Prostate gland (tissue), 2 donors: Measurements from ENCODE around the gene ATP6V0A4. TPM values are rescaled to one million over a fixed set of nuclear protein-coding genes. Genes with fewer than 3 reads are reported as not detected.
"Not testable (repeated sequence)": the region's sequence is repeated elsewhere in the genome, so short reads cannot be mapped to it uniquely, and the experiment has no call there.

Experiments used
- DNase-seq: peaks from one replicate; pipeline ENCODE4 v3.0.0-alpha.2; 2019; ENCODE audit warnings: low spot score
- H3K27ac ChIP-seq, 2 donors: fragments of 200-600 bp; sonication (generic); 2 replicates each; pipeline ENCODE4 v1.5.1; 2017 to 2019
- H3K27me3 ChIP-seq: fragments of 200-600 bp; sonication (generic); replicated peaks from 2 replicates; pipeline ENCODE4 v1.5.1; 2019; ENCODE audit not compliant: insufficient read depth
- H3K36me3 ChIP-seq, 2 donors: fragments of 200-600 bp; sonication (generic); 1 replicate in 1 of 2; 2 replicates in 1 of 2; pipeline versions ENCODE4 v1.5.1 to v1.8.1; 2017 to 2019
- H3K4me1 ChIP-seq: fragments of 200-600 bp; sonication (generic); replicated peaks from 2 replicates; pipeline ENCODE4 v1.5.1; 2019
- H3K4me3 ChIP-seq, 2 donors: fragments of 200-600 bp; sonication (generic); 2 replicates each; pipeline ENCODE4 v1.5.1; 2017 to 2019
- H3K9me3 ChIP-seq: fragments of 200-600 bp; sonication (generic); 2 replicates; pipeline ENCODE4 v1.5.1; 2017
- CTCF ChIP-seq, 4 experiments: fragments of 200-600 bp in 2 of 4; fragments of 450-650 bp in 2 of 4; sonication (generic) in 2 of 4; IDR thresholded peaks; 1 replicate in 3 of 4; 2 replicates in 1 of 4; pipeline ENCODE4 v1.5.1; 2016 to 2019; ENCODE audit warnings: antibody characterized with exemption in 4 of 4, mild to moderate bottlenecking in 2 of 4, moderate library complexity in 2 of 4
- POLR2A ChIP-seq: fragments of 450-650 bp; IDR thresholded peaks from one replicate; pipeline ENCODE4 v1.6.1; 2016; ENCODE audit warnings: antibody characterized with exemption, mild to moderate bottlenecking
- POLR2AphosphoS5 ChIP-seq: sonication (generic); formaldehyde crosslinking; IDR thresholded peaks from one replicate; pipeline ENCODE4 v1.6.1; 2017; ENCODE audit warnings: antibody characterized with exemption
- WGBS: methylation state at CpG from one replicate; pipeline ENCODE4 v1.1.5; 2018; 5-methylcytosine and 5-hydroxymethylcytosine counted together
- intact Hi-C: fragments of 100-400 bp; cut with DNase I; formaldehyde crosslinking; loops from one replicate; pipeline ENCODE4 v1.14.2; 2022
- total RNA-seq, 2 donors: library from RNA; depleted of rRNA; stranded (reverse); fragments of >200 nt; gene quantifications; one replicate each; pipeline ENCODE4 v1.1.0, GENCODE V29; 2016

ATP6V0A4 gene
- total RNA-seq, 2 donors from 2014 or later = 0.62 to 1.2 TPM

GRCh38 chr7:138738551-138739335 is 59.3 kb downstream of the ATP6V0A4 start:
- Histone ChIP-seq H3K4me1 (no peaks in the 10 kb centered on the region), H3K36me3 (no peaks in the 10 kb centered on the region), H3K27me3 (no peaks in the 10 kb centered on the region), H3K9me3 (no peaks in the 10 kb centered on the region), H3K4me3 (no peak overlapping the region), H3K27ac (no peak overlapping the region)
- peak; percentile 71 to 90 (median 89) for TF ChIP-seq CTCF (IDR thresholded peaks at IDR 0.05)
- TF ChIP-seq POLR2AphosphoS5 = peak; percentile 40
- TF ChIP-seq POLR2A = no peak
- DNase-seq = peak; percentile 80
- WGBS = 19% methylated on average over 14 of the region's 14 CpGs
- intact Hi-C loops = loop anchor here (10.0 kb wide), 1 partner anchor 574 kb away; no protein-coding TSS in a partner anchor

GRCh38 chr7:138738114-138738513 is 59.9 kb downstream of the ATP6V0A4 start:
- H3K4me1 ChIP-seq = no peaks in the 10 kb centered on the region
- TF ChIP-seq POLR2AphosphoS5 = no peak
- no peak for TF ChIP-seq CTCF (IDR thresholded peaks at IDR 0.05)
- TF ChIP-seq POLR2A = no peak
- no peaks in the 10 kb centered on the region for H3K36me3 ChIP-seq
- no peak overlapping the region for H3K27ac ChIP-seq
- intact Hi-C loops = loop anchor here (10.0 kb wide), 1 partner anchor 573 kb away; no protein-coding TSS in a partner anchor
- no peaks in the 10 kb centered on the region for H3K27me3 ChIP-seq
- DNase-seq = no peak
- H3K4me3 ChIP-seq = no peak overlapping the region
- WGBS = 54% methylated on average over 3 of the region's 3 CpGs
- no peaks in the 10 kb centered on the region for H3K9me3 ChIP-seq

- H3K36me3 ChIP-seq = no peaks in the 10 kb centered on the region
- intact Hi-C loops = loop anchor here (10.0 kb wide), 1 partner anchor 571 kb away; no protein-coding TSS in a partner anchor
- no peak for DNase-seq
- H3K27me3 ChIP-seq = no peaks in the 10 kb centered on the region
- no peak overlapping the region for H3K27ac ChIP-seq
- no peak overlapping the region for H3K4me3 ChIP-seq
- 76% methylated on average over 6 of the region's 6 CpGs for WGBS
- TF ChIP-seq POLR2AphosphoS5 (no peak), CTCF (IDR thresholded peaks at IDR 0.05) (no peak), POLR2A (no peak)
- no peaks in the 10 kb centered on the region for H3K9me3 ChIP-seq
- H3K4me1 ChIP-seq = no peaks in the 10 kb centered on the region
Measured at GRCh38 chr7:138735399-138735798, 62.6 kb downstream of the ATP6V0A4 start.

- H3K27ac ChIP-seq, H3K4me3 ChIP-seq, DNase-seq, H3K4me1 ChIP-seq, H3K27me3 ChIP-seq, H3K36me3 ChIP-seq, H3K9me3 ChIP-seq: not testable (repeated sequence)
- intact Hi-C loops = loop anchor here (10.0 kb wide), 1 partner anchor 567 kb away; no protein-coding TSS in a partner anchor
- WGBS = 98% methylated on average over 5 of the region's 5 CpGs
Measured at GRCh38 chr7:138731733-138732132, 66.3 kb downstream of the ATP6V0A4 start.

GRCh38 chr7:138729444-138729843 is 68.6 kb downstream of the ATP6V0A4 start:
- Histone ChIP-seq H3K27me3 (no peaks in the 10 kb centered on the region), H3K27ac (no peak overlapping the region), H3K9me3 (no peaks in the 10 kb centered on the region), H3K4me1 (no peaks in the 10 kb centered on the region), H3K4me3 (no peak overlapping the region), H3K36me3 (no peaks in the 10 kb centered on the region)
- intact Hi-C loops = no loop called here
- DNase-seq = no peak
- TF ChIP-seq POLR2AphosphoS5 = no peak
- TF ChIP-seq CTCF (IDR thresholded peaks at IDR 0.05) = no peak
- no peak for TF ChIP-seq POLR2A
- 76% methylated on average over 9 of the region's 9 CpGs for WGBS
